NCI-H446 (cell line): ENCODE data around the gene VPS26A.

ENCODE experiments used
- DNase-seq, 2 experiments: peaks; one replicate each; lab custom pipeline; 2025; lab: John Stamatoyannopoulos, UW

VPS26A gene

GRCh38 chr10:69176823-69177222 is 52.8 kb downstream of the VPS26A start:
- no peak for DNase-seq

GRCh38 chr10:69179089-69179742 is 55.2 kb downstream of the VPS26A start:
- DNase-seq = no peak

GRCh38 chr10:69179743-69180524 is 56.0 kb downstream of the VPS26A start, which contains the start of gene SUPV3L1:
Gene SUPV3L1, plus strand, starts transcription at chr10:69180234. Its CDS starts 58 bp downstream, at chr10:69180292.
- DNase-seq = peak; percentile 80 to 90

- DNase-seq = no peak
These were observed 56.7 kb downstream of the VPS26A start for GRCh38 chr10:69180525-69181204.

GRCh38 chr10:69181433-69181832 is 57.5 kb downstream of the VPS26A start:
- DNase-seq = no peak

- DNase-seq = no peak
These were observed 58.0 kb downstream of the VPS26A start for GRCh38 chr10:69182005-69182404.

GRCh38 chr10:69186524-69186923 is 62.5 kb downstream of the VPS26A start:
- no peak for DNase-seq

- no peak for DNase-seq
These were observed 77.1 kb downstream of the VPS26A start for GRCh38 chr10:69201045-69201444.

GRCh38 chr10:69202332-69202731 is 78.4 kb downstream of the VPS26A start:
- DNase-seq = no peak

- DNase-seq = no peak
These were observed 84.8 kb downstream of the VPS26A start for GRCh38 chr10:69208761-69209160.

GRCh38 chr10:69209787-69210484 is 86.0 kb downstream of the VPS26A start:
- DNase-seq = no peak

GRCh38 chr10:69211104-69211503 is 87.1 kb downstream of the VPS26A start:
- no peak for DNase-seq

GRCh38 chr10:69211524-69211923 is 87.5 kb downstream of the VPS26A start:
- no peak for DNase-seq

- no peak for DNase-seq
These were observed 89.8 kb downstream of the VPS26A start for GRCh38 chr10:69213591-69214311.

- DNase-seq = no peak
These were observed 90.7 kb downstream of the VPS26A start for GRCh38 chr10:69214666-69215131.

GRCh38 chr10:69215405-69216171 is 91.6 kb downstream of the VPS26A start:
- DNase-seq = no peak

- no peak for DNase-seq
These were observed 92.7 kb downstream of the VPS26A start for GRCh38 chr10:69216577-69217118.

GRCh38 chr10:69217119-69217754 is 93.3 kb downstream of the VPS26A start:
- no peak for DNase-seq

- DNase-seq = no peak
These were observed 94.9 kb downstream of the VPS26A start for GRCh38 chr10:69218831-69219230.

- DNase-seq = no peak
These were observed 96.1 kb downstream of the VPS26A start, which contains the start of gene HKDC1 for GRCh38 chr10:69220041-69220451. Gene HKDC1, plus strand, starts transcription at chr10:69220332. Its CDS starts 104 bp downstream, at chr10:69220436.
